BE2C (cell line): ENCODE data around the gene IPPK.

Experiments
- DNase-seq: peaks from one replicate; pipeline ENCODE4 v3.0.0-alpha.2; 2020
- H3K27me3 ChIP-seq: fragments of 250-450 bp; sonication (Bioruptor Pico); 2 replicates; pipeline ENCODE4 v1.5.1; 2020; ENCODE audit warnings: mild to moderate bottlenecking
- H3K36me3 ChIP-seq: fragments of 250-450 bp; sonication (Bioruptor Pico); 2 replicates; pipeline ENCODE4 v1.5.1; 2020; ENCODE audit warnings: mild to moderate bottlenecking
- H3K4me1 ChIP-seq: fragments of 250-450 bp; sonication (Bioruptor Pico); 2 replicates; pipeline ENCODE4 v1.5.1; 2020
- H3K4me3 ChIP-seq: 2 replicates; pipeline ENCODE4 v1.5.1; 2011; ENCODE audit warnings: low read depth, low read length
- H3K9me3 ChIP-seq: fragments of 250-450 bp; sonication (Bioruptor Pico); 2 replicates; pipeline ENCODE4 v1.5.1; 2020
- TF ChIP-seq, protein P1 (sequence below): IDR thresholded peaks from 2 replicates; pipeline ENCODE4 v1.5.1; 2012; ENCODE audit warnings: mild to moderate bottlenecking, low read depth, low read length

The IPPK gene

GRCh38 chr9:92645041-92645440, 24.9 kb downstream of the IPPK start:
- Histone ChIP-seq H3K4me1 (no peaks in the 10 kb centered on the region), H3K36me3 (peaks cover 73% of the 10 kb centered on the region), H3K9me3 (no peaks in the 10 kb centered on the region), H3K4me3 (no peak overlapping the region), H3K27me3 (no peaks in the 10 kb centered on the region)
- DNase-seq, result no peak
- TF ChIP-seq, protein P1, sequence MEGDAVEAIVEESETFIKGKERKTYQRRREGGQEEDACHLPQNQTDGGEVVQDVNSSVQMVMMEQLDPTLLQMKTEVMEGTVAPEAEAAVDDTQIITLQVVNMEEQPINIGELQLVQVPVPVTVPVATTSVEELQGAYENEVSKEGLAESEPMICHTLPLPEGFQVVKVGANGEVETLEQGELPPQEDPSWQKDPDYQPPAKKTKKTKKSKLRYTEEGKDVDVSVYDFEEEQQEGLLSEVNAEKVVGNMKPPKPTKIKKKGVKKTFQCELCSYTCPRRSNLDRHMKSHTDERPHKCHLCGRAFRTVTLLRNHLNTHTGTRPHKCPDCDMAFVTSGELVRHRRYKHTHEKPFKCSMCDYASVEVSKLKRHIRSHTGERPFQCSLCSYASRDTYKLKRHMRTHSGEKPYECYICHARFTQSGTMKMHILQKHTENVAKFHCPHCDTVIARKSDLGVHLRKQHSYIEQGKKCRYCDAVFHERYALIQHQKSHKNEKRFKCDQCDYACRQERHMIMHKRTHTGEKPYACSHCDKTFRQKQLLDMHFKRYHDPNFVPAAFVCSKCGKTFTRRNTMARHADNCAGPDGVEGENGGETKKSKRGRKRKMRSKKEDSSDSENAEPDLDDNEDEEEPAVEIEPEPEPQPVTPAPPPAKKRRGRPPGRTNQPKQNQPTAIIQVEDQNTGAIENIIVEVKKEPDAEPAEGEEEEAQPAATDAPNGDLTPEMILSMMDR, result no peak

- Histone ChIP-seq H3K9me3 (no peaks in the 10 kb centered on the region), H3K4me3 (no peak overlapping the region), H3K4me1 (no peaks in the 10 kb centered on the region), H3K27me3 (no peaks in the 10 kb centered on the region), H3K36me3 (peaks cover 73% of the 10 kb centered on the region)
- no peak for DNase-seq
- TF ChIP-seq, protein P1, result no peak
These were observed 25.7 kb downstream of the IPPK start for GRCh38 chr9:92644278-92644677.

- Histone ChIP-seq H3K9me3 (no peaks in the 10 kb centered on the region), H3K36me3 (peaks cover 71% of the 10 kb centered on the region)
- DNase-seq, result no peak
These were observed 27.4 kb downstream of the IPPK start for GRCh38 chr9:92642564-92642963.

DNA sequence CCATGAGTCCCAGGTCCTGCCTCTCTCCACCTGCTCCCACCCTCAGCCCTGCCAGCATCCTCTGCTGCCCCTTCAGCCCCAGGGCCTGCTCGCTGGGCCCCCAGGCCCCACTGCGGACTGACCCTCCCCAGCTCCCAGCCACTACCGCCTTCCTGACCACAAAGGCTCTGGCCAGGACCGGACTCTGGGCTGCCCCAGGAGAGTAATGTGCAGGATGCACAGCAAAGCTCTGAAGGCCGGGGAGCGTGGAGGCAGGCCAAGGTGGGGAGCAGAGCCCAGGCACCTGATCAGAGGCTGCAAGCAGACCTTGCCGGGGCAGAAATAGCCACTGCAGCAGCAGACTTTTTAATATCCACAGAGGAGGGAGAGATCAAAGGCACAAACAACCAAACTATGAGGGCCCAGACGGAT, 27.9 kb downstream of the IPPK start:
- TF ChIP-seq, protein P1, result no peak
- Histone ChIP-seq H3K9me3 (no peaks in the 10 kb centered on the region), H3K4me1 (no peaks in the 10 kb centered on the region), H3K27me3 (no peaks in the 10 kb centered on the region), H3K36me3 (peaks cover 69% of the 10 kb centered on the region), H3K4me3 (no peak overlapping the region)
- no peak for DNase-seq

More at GRCh38 chr9:92642564-92642963, 27.4 kb downstream of the IPPK start:
- TF ChIP-seq, protein P1, result no peak
- Histone ChIP-seq H3K27me3 (no peaks in the 10 kb centered on the region), H3K4me1 (no peaks in the 10 kb centered on the region), H3K4me3 (no peak overlapping the region)

GRCh38 chr9:92641092-92641809, 28.7 kb downstream of the IPPK start:
- Histone ChIP-seq H3K36me3 (peaks cover 66% of the 10 kb centered on the region), H3K27me3 (no peaks in the 10 kb centered on the region), H3K9me3 (no peaks in the 10 kb centered on the region), H3K4me1 (no peaks in the 10 kb centered on the region), H3K4me3 (no peak overlapping the region)
- TF ChIP-seq, protein P1, result no peak
- DNase-seq, result no peak

GRCh38 chr9:92640398-92641091, 29.4 kb downstream of the IPPK start:
- Histone ChIP-seq H3K36me3 (peaks cover 66% of the 10 kb centered on the region), H3K4me3 (no peak overlapping the region), H3K4me1 (no peaks in the 10 kb centered on the region), H3K27me3 (no peaks in the 10 kb centered on the region), H3K9me3 (no peaks in the 10 kb centered on the region)
- DNase-seq, result no peak
- TF ChIP-seq, protein P1, result no peak
